GM12878 (cell line): Measurements from ENCODE around the gene SLC35F3. TPM values are rescaled to one million over a fixed set of nuclear protein-coding genes. Genes with fewer than 3 reads are reported as not detected.

Source experiments
- BRCA1 ChIP-seq: IDR thresholded peaks from 2 replicates; pipeline ENCODE4 v1.6.1; 2011; ENCODE audit warnings: low read depth, low read length, improper control_type of control experiment
- CHD1 ChIP-seq: IDR thresholded peaks from 2 replicates; pipeline ENCODE4 v1.6.1; 2012; ENCODE audit warnings: low read depth, low read length, improper control_type of control experiment
- EGR1 ChIP-seq, 2 experiments: IDR thresholded peaks; 1 replicate in 1 of 2; 2 replicates in 1 of 2; pipeline ENCODE4 v1.6.1; 2011 to 2012; ENCODE audit warnings: low read depth in 2 of 2, low read length in 2 of 2, borderline replicate concordance in 1 of 2, mild to moderate bottlenecking in 1 of 2, moderate library complexity in 1 of 2
- FOXM1 ChIP-seq: IDR thresholded peaks from 2 replicates; pipeline ENCODE4 v1.6.1; 2012; ENCODE audit warnings: low read depth, mild to moderate bottlenecking, inconsistent platforms, low read length, moderate library complexity
- KAT2A ChIP-seq: conservative IDR thresholded peaks from 2 replicates; pipeline ENCODE4 v1.6.1; 2011; ENCODE audit warnings: low read depth, low read length; ENCODE audit not compliant: control insufficient read depth
- MYB ChIP-seq: fragments of 150-350 bp; IDR thresholded peaks from 2 replicates; pipeline ENCODE4 v1.6.1; 2014; ENCODE audit warnings: mild to moderate bottlenecking, low read depth, low read length, borderline replicate concordance
- PML ChIP-seq: IDR thresholded peaks from 2 replicates; pipeline ENCODE4 v1.6.1; 2012; ENCODE audit warnings: low read length, inconsistent platforms
- POLR2A ChIP-seq: IDR thresholded peaks from 2 replicates; pipeline ENCODE4 v1.6.1; 2011; ENCODE audit warnings: low read depth, mild to moderate bottlenecking, low read length
- POLR2AphosphoS5 ChIP-seq: IDR thresholded peaks from 2 replicates; pipeline ENCODE4 v1.6.1; 2011; ENCODE audit warnings: mild to moderate bottlenecking, low read length, inconsistent platforms
- RAD21 ChIP-seq: IDR thresholded peaks from 2 replicates; pipeline ENCODE4 v1.6.1; 2011; ENCODE audit warnings: mild to moderate bottlenecking, low read depth, low read length, moderate library complexity; ENCODE audit not compliant: insufficient read depth
- RUNX3 ChIP-seq: IDR thresholded peaks from 2 replicates; pipeline ENCODE4 v1.6.1; 2012; ENCODE audit warnings: low read length, inconsistent platforms
- SP1 ChIP-seq: IDR thresholded peaks from one replicate; pipeline ENCODE4 v1.6.1; 2011; ENCODE audit warnings: low read depth, low read length
- SPI1 ChIP-seq: IDR thresholded peaks from 2 replicates; pipeline ENCODE4 v1.6.1; 2011; ENCODE audit warnings: low read depth, mild to moderate bottlenecking, low read length, moderate library complexity, borderline replicate concordance; ENCODE audit not compliant: insufficient read depth
- SREBF2 ChIP-seq: IDR thresholded peaks from 2 replicates; pipeline ENCODE4 v1.6.1; 2012; ENCODE audit warnings: mild to moderate bottlenecking, low read length
- SUPT20H ChIP-seq: IDR thresholded peaks from 2 replicates; pipeline ENCODE4 v1.6.1; 2011; ENCODE audit warnings: low read depth, mild to moderate bottlenecking, low read length, moderate library complexity, borderline replicate concordance; ENCODE audit not compliant: control insufficient read depth
- TAF1 ChIP-seq: IDR thresholded peaks from 2 replicates; pipeline ENCODE4 v1.6.1; 2011; ENCODE audit warnings: mild to moderate bottlenecking, low read depth, low read length, borderline replicate concordance
- USF1 ChIP-seq: IDR thresholded peaks from 2 replicates; pipeline ENCODE4 v1.6.1; 2011; ENCODE audit warnings: borderline replicate concordance, low read depth, mild to moderate bottlenecking, moderate library complexity, mixed read lengths, low read length; ENCODE audit not compliant: insufficient read depth; ENCODE audit errors: extremely low read length
- ZBTB40 ChIP-seq: fragments of 450-650 bp; IDR thresholded peaks from 2 replicates; pipeline ENCODE4 v1.6.1; 2016; ENCODE audit warnings: mild to moderate bottlenecking, moderate library complexity, borderline replicate concordance
- ZNF207 ChIP-seq: fragments of 450-650 bp; IDR thresholded peaks from 2 replicates; pipeline ENCODE4 v1.6.1; 2014; ENCODE audit warnings: antibody characterized with exemption, mild to moderate bottlenecking, borderline replicate concordance
- ZNF24 ChIP-seq: fragments of 450-650 bp; IDR thresholded peaks from 2 replicates; pipeline ENCODE4 v1.6.1; 2017; ENCODE audit warnings: antibody characterized with exemption, mild to moderate bottlenecking
- ZNF592 ChIP-seq: fragments of 450-650 bp; IDR thresholded peaks from 2 replicates; pipeline ENCODE4 v1.6.1; 2017; ENCODE audit warnings: mild to moderate bottlenecking, moderate library complexity
- ZZZ3 ChIP-seq: IDR thresholded peaks from 2 replicates; pipeline ENCODE4 v1.6.1; 2011; ENCODE audit warnings: low read depth; ENCODE audit not compliant: control insufficient read depth, insufficient read length
- polyA plus RNA-seq, 11 experiments: library from polyadenylated mRNA; depleted of rRNA in 4 of 11; unstranded in 6 of 11; stranded (reverse) in 5 of 11; fragments of >200 nt; fragmentation: Nextera tagmentation in 4 of 11; fragmentation: Illumina TruSeq in 1 of 11; extraction: Ambion mirVana in 4 of 11; extraction: Trizol in 1 of 11; gene quantifications; 1 replicate in 1 of 11; 2 replicates in 10 of 11; pipeline versions ENCODE4 v1.2.1 to v1.2.3, GENCODE V29; 2011 to 2016; ENCODE audit warnings: inconsistent platforms in 2 of 11, missing spikeins in 2 of 11, low read depth in 1 of 11
- total RNA-seq, 4 experiments: library from RNA; depleted of rRNA in 3 of 4; stranded (reverse); fragments of >200 nt in 3 of 4; fragmentation: Illumina TruSeq in 1 of 4; extraction: Trizol in 1 of 4; gene quantifications; 2 replicates each; pipeline versions ENCODE4 v1.2.1 to v1.2.3, GENCODE V29; 2013 to 2021

Gene SLC35F3
- total and polyA plus RNA-seq, 10 of the 15 experiments (the other 5 are each of a cell fraction or from before 2014, with no cell fraction given) = 1.0 to 8.6 (median 5.7) TPM

GRCh38 chr1:234309598-234310459, 405.4 kb downstream of the SLC35F3 start (continued):
- TF ChIP-seq ZBTB40 = no peak
- no peak for TF ChIP-seq SP1
- TF ChIP-seq USF1 = no peak
- TF ChIP-seq SUPT20H = no peak
- TF ChIP-seq ZZZ3 = no peak
- no peak for TF ChIP-seq ZNF24
- no peak for TF ChIP-seq PML
- TF ChIP-seq CHD1 = no peak
- no peak for TF ChIP-seq ZNF592
- TF ChIP-seq KAT2A = no peak
- no peak for TF ChIP-seq MYB
- TF ChIP-seq POLR2A = no peak
- no peak for TF ChIP-seq TAF1
- peak in 1 of 2 experiments; percentile 35; a peak in 1 of 3 replicates for TF ChIP-seq EGR1 (IDR thresholded peaks at IDR 0.05; ENCODE audit: borderline replicate concordance in 1 of 2, low read depth in 2 of 2, low read length in 2 of 2)
- no peak for TF ChIP-seq POLR2AphosphoS5
- TF ChIP-seq BRCA1 = no peak
- TF ChIP-seq RUNX3 = peak; percentile 66; the same call in 1 of the 2 replicates
- TF ChIP-seq FOXM1 = peak; percentile 72
- TF ChIP-seq SPI1 = no peak
- no peak for TF ChIP-seq SREBF2
- TF ChIP-seq ZNF207 = no peak
- TF ChIP-seq RAD21 = peak; percentile 80
